CD8-positive, alpha-beta memory T cell (primary cell): ENCODE data around the gene ADAMTS7. TPM values are rescaled to one million over a fixed set of nuclear protein-coding genes. Genes with fewer than 3 reads are reported as not detected.
"Not testable (repeated sequence)": the region's sequence is repeated elsewhere in the genome, so short reads cannot be mapped to it uniquely, and the experiment has no call there.

ENCODE experiments used
- CTCF ChIA-PET: fragments of 350-600 bp; sonication (Branson Sonifier 250); formaldehyde crosslinking; loops from one replicate; lab custom pipeline; 2021; ENCODE audit warnings: antibody characterized with exemption; lab: Charles Lee
- POLR2A ChIA-PET: fragments of 350-600 bp; sonication (Branson Sonifier 250); formaldehyde crosslinking; loops from one replicate; lab custom pipeline; 2021; ENCODE audit warnings: antibody characterized with exemption; lab: Charles Lee
- DNase-seq, 5 donors: peaks; one replicate each; pipeline versions ENCODE4 v3.0.0 to v3.0.0-alpha.2; 2020 to 2022; ENCODE audit warnings: mixed read lengths in 1 of 5
- H3K27ac ChIP-seq: one replicate; pipeline ENCODE4 v1.7.0; 2013; ENCODE audit warnings: low read depth, mild to moderate bottlenecking, low read length, moderate library complexity
- H3K27me3 ChIP-seq: 2 replicates; pipeline ENCODE4 v1.7.0; 2013; ENCODE audit warnings: low read length, mild to moderate bottlenecking; ENCODE audit not compliant: insufficient read depth, poor library complexity, severe bottlenecking
- H3K36me3 ChIP-seq: 2 replicates; pipeline ENCODE4 v1.7.0; 2013; ENCODE audit warnings: mild to moderate bottlenecking, low read length, moderate library complexity; ENCODE audit not compliant: insufficient read depth
- H3K4me1 ChIP-seq: 2 replicates; pipeline ENCODE4 v1.7.0; 2013; ENCODE audit warnings: mild to moderate bottlenecking, low read length, moderate library complexity; ENCODE audit not compliant: insufficient read depth
- H3K4me3 ChIP-seq: 2 replicates; pipeline ENCODE4 v1.7.0; 2013; ENCODE audit warnings: mild to moderate bottlenecking, low read length
- H3K9me3 ChIP-seq: 2 replicates; pipeline ENCODE4 v1.7.0; 2013; ENCODE audit warnings: mild to moderate bottlenecking, low read length
- H3K27ac Mint-ChIP-seq, 8 donors: one replicate each; pipeline ENCODE4 v1.8.0; 2020 to 2021; ENCODE audit warnings: mixed read lengths in 8 of 8, mild to moderate bottlenecking in 6 of 8, inconsistent platforms in 3 of 8, moderate library complexity in 3 of 8
- H3K27me3 Mint-ChIP-seq, 2 donors: one replicate each; pipeline ENCODE4 v1.8.0; 2020 to 2021; ENCODE audit warnings: mixed read lengths in 2 of 2, mild to moderate bottlenecking in 1 of 2, moderate library complexity in 1 of 2
- H3K36me3 Mint-ChIP-seq, 3 donors: one replicate each; pipeline ENCODE4 v1.8.0; 2020 to 2021; ENCODE audit warnings: mixed read lengths in 3 of 3, inconsistent platforms in 1 of 3, mild to moderate bottlenecking in 1 of 3
- H3K4me1 Mint-ChIP-seq, 3 donors: one replicate each; pipeline ENCODE4 v1.8.0; 2020 to 2021; ENCODE audit warnings: mixed read lengths in 3 of 3, inconsistent platforms in 1 of 3, mild to moderate bottlenecking in 1 of 3
- H3K4me3 Mint-ChIP-seq, 7 donors: one replicate each; pipeline ENCODE4 v1.8.0; 2020 to 2021; ENCODE audit warnings: mixed read lengths in 7 of 7, mild to moderate bottlenecking in 6 of 7, moderate library complexity in 4 of 7, inconsistent platforms in 2 of 7
- H3K9me3 Mint-ChIP-seq, 5 donors: one replicate each; pipeline ENCODE4 v1.8.0; 2020 to 2022; ENCODE audit warnings: mixed read lengths in 5 of 5, mild to moderate bottlenecking in 3 of 5, moderate library complexity in 2 of 5, inconsistent platforms in 1 of 5
- polyA plus RNA-seq: library from polyadenylated mRNA; unstranded; fragments of 300-500 nt; fragmentation: Illumina TruSeq; gene quantifications from one replicate; pipeline ENCODE4 v1.2.3, GENCODE V29; 2021
- total RNA-seq, 2 experiments: library from RNA; stranded (reverse); gene quantifications; one replicate each; pipeline ENCODE4 v1.2.3, GENCODE V29; 2021

Gene ADAMTS7
- total and polyA plus RNA-seq, 3 experiments from 2014 or later: 0.07 to 0.13 TPM; not detected in 1

DNA sequence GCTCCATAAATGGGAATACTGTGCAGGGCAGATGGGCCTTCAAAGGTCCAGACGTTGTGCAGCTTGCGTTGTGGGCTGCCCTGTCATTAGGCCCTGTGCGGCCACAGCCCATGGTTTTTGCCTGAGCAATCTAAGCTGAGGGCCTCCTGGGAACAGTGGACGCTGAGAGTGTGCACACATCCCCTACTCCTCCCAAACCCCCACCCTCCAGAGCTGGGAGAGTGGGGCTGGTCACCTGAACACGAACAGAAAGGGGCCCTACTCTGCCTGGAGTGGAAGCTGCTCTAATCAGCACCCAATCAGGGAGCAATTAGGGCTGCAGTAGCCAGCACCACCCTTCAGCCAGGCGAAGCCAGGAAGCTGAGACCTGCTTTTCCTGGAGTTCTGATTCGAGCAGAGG, 12.2 kb downstream of the ADAMTS7 start:
- H3K27ac Mint-ChIP-seq, H3K4me3 ChIP-seq, CTCF ChIA-PET, H3K9me3 Mint-ChIP-seq, H3K4me1 ChIP-seq, H3K4me3 Mint-ChIP-seq, H3K36me3 Mint-ChIP-seq, H3K27me3 Mint-ChIP-seq, H3K36me3 ChIP-seq, H3K9me3 ChIP-seq, H3K27me3 ChIP-seq, H3K4me1 Mint-ChIP-seq, DNase-seq, POLR2A ChIA-PET, H3K27ac ChIP-seq: not testable (repeated sequence)

DNA sequence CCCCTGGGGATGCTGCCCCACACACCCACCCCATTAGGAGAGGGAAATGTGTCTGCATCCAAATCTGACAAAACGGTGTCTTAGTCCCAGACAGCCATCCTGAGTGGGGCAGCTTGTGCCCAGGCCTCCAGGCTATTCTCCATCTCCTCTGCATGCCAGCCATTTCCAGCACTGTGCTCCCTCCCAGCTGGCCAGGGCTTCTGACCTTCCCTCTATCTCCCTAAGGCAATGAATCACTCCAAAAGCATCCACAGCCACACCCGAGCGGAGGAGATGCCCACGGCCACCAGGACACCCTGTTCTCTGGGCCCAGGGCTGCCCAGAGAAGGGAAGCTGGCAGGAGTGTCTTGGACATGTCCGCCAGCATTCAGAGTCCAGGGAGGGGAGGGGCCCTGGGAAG, 12.9 kb downstream of the ADAMTS7 start:
- H3K4me1 Mint-ChIP-seq, H3K27me3 ChIP-seq, H3K27ac ChIP-seq, DNase-seq, H3K4me3 Mint-ChIP-seq, H3K27me3 Mint-ChIP-seq, H3K9me3 Mint-ChIP-seq, H3K36me3 ChIP-seq, H3K4me3 ChIP-seq, H3K36me3 Mint-ChIP-seq, H3K9me3 ChIP-seq, H3K4me1 ChIP-seq, POLR2A ChIA-PET, CTCF ChIA-PET: not testable (repeated sequence)
- peak overlapping the region in 1 of 8 donors; percentile 70 for H3K27ac Mint-ChIP-seq

DNA sequence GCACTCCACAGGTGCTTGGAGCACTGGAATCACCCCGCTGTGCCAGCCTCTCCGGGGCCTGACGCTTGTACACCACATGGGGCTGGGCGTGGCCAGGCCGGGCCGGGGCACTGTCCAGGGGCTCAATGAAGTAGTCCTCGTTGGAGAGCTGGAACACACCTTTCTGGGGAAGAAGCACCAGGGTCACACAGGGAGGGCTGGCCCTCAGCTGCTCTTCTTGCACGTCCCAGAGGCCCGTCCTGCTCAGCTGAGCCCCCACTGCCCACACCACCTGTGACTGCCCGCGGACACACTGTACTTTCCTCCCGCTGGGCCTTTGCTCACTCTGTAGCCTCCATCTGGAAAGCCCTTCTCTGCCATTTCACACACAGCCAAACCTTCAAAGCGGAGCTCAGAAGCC, 13.3 kb downstream of the ADAMTS7 start:
- ChIA-PET POLR2A (no interaction called here), CTCF (no interaction called here)
- no peaks in the 10 kb centered on the region for H3K36me3 Mint-ChIP-seq
- no peaks in the 10 kb centered on the region for H3K9me3 Mint-ChIP-seq
- H3K4me3 Mint-ChIP-seq: no peak overlapping the region
- Histone ChIP-seq H3K4me3 (no peak overlapping the region), H3K9me3 (no peaks in the 10 kb centered on the region), H3K36me3 (no peaks in the 10 kb centered on the region), H3K27me3 (no peaks in the 10 kb centered on the region), H3K27ac (no peak overlapping the region), H3K4me1 (no peaks in the 10 kb centered on the region)
- H3K27me3 Mint-ChIP-seq: peaks cover 0 to 4% of the 10 kb centered on the region in 2 donors
- no peaks in the 10 kb centered on the region for H3K4me1 Mint-ChIP-seq
- no peak for DNase-seq
- H3K27ac Mint-ChIP-seq: no peak overlapping the region

GRCh38 chr15:78796510-78796909, 14.8 kb downstream of the ADAMTS7 start:
- Mint-ChIP-seq H3K27me3 (peaks cover 0 to 4% of the 10 kb centered on the region in 2 donors), H3K4me1 (no peaks in the 10 kb centered on the region), H3K4me3 (no peak overlapping the region), H3K36me3 (no peaks in the 10 kb centered on the region), H3K27ac (no peak overlapping the region), H3K9me3 (no peaks in the 10 kb centered on the region)
- Histone ChIP-seq H3K27me3 (no peaks in the 10 kb centered on the region), H3K9me3 (no peaks in the 10 kb centered on the region), H3K4me1 (no peaks in the 10 kb centered on the region), H3K36me3 (no peaks in the 10 kb centered on the region), H3K27ac (no peak overlapping the region), H3K4me3 (no peak overlapping the region)
- CTCF ChIA-PET: interaction anchor here (0.8 kb wide), 1 partner anchor 10 kb away, joined by 3 read pairs; no protein-coding TSS in a partner anchor
- POLR2A ChIA-PET: no interaction called here
- DNase-seq: no peak

DNA sequence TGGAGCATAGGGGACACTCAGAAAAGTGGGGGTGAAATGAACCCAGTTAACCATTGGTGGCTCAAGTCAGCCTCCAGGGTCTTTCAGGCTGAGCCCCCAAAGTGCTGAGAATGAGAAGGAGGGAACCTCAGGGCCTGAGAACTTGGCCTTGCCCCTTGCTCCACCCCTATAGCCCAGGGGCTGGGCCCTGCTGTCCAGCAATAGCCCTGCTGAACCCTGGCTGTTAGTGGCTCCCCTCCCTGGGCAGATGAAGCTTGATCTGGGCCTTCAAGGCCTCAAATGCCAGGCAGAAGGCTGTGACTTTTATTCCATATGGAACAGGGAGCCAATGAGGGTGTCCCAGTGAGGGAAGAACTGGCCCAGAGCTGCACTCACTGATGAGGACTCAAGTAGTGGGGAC, 16.2 kb downstream of the ADAMTS7 start:
- H3K4me1 ChIP-seq: no peaks in the 10 kb centered on the region
- no peaks in the 10 kb centered on the region for H3K27me3 ChIP-seq
- no peak overlapping the region for H3K27ac ChIP-seq
- Mint-ChIP-seq H3K36me3 (no peaks in the 10 kb centered on the region), H3K27me3 (peaks cover 0 to 2% of the 10 kb centered on the region in 2 donors), H3K4me3 (no peak overlapping the region), H3K9me3 (no peaks in the 10 kb centered on the region), H3K27ac (no peak overlapping the region), H3K4me1 (no peaks in the 10 kb centered on the region)
- POLR2A ChIA-PET: no interaction called here
- no peak for DNase-seq
- H3K36me3 ChIP-seq: no peaks in the 10 kb centered on the region
- no peak overlapping the region for H3K4me3 ChIP-seq
- CTCF ChIA-PET: no interaction called here
- H3K9me3 ChIP-seq: no peaks in the 10 kb centered on the region

- CTCF ChIA-PET, H3K9me3 ChIP-seq, H3K4me1 ChIP-seq, H3K9me3 Mint-ChIP-seq, POLR2A ChIA-PET, H3K27ac ChIP-seq, H3K36me3 ChIP-seq, H3K27me3 Mint-ChIP-seq, H3K27me3 ChIP-seq, H3K36me3 Mint-ChIP-seq, H3K4me3 ChIP-seq, H3K4me3 Mint-ChIP-seq, DNase-seq, H3K4me1 Mint-ChIP-seq: not testable (repeated sequence)
- H3K27ac Mint-ChIP-seq: peak overlapping the region in 1 of 8 donors; percentile 77
Observed at GRCh38 chr15:78794446-78794845, 16.8 kb downstream of the ADAMTS7 start.

DNA sequence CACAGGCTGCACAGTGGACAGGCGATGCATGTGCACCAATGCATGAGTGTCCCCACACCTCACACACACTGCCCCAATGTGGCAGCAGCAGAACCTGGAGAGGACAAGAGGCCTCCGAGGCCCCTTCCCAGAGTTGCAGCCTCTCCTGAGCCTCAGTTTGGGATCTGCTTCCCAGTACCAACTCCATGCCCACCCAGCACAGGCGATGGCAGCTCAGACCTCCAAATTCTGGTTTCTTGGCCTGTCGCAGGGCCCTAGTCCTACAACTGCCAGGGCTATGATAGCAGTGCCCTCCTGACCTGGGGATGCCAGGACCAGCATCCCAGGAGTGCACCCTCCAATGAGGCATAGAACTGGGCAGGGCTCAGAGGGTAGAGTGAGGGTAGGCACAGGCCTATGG, 19.9 kb downstream of the ADAMTS7 start:
- Mint-ChIP-seq H3K4me3 (no peak overlapping the region), H3K4me1 (no peaks in the 10 kb centered on the region), H3K27ac (no peak overlapping the region), H3K27me3 (peaks cover 0 to 2% of the 10 kb centered on the region in 2 donors), H3K36me3 (no peaks in the 10 kb centered on the region), H3K9me3 (no peaks in the 10 kb centered on the region)
- CTCF ChIA-PET: no interaction called here
- Histone ChIP-seq H3K27me3 (no peaks in the 10 kb centered on the region), H3K9me3 (no peaks in the 10 kb centered on the region), H3K4me3 (no peak overlapping the region), H3K36me3 (no peaks in the 10 kb centered on the region), H3K4me1 (no peaks in the 10 kb centered on the region), H3K27ac (no peak overlapping the region)
- POLR2A ChIA-PET: no interaction called here
- no peak for DNase-seq

DNA sequence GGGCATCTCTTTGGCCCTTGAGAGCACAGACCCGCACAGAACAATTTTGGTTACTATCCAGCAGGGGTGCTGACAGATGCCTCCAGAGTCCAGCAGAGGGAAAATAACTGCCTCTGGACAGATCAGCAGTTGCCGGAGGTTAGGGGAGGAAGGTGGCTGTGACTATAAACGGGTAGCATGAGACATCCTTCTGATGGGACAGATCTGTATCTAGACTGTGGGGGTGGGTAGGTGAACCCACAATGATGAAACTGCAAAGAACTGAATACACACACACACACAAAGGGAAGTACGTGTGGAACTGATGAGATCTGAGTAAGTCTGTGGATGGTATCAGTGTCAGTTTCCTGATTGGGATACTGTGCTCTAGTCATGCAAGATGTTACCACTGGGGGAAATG, 21.2 kb downstream of the ADAMTS7 start:
- Histone ChIP-seq H3K27me3 (no peaks in the 10 kb centered on the region), H3K9me3 (no peaks in the 10 kb centered on the region), H3K4me1 (no peaks in the 10 kb centered on the region), H3K36me3 (no peaks in the 10 kb centered on the region), H3K27ac (no peak overlapping the region), H3K4me3 (no peak overlapping the region)
- DNase-seq: no peak
- ChIA-PET POLR2A (no interaction called here), CTCF (no interaction called here)
- H3K4me1 Mint-ChIP-seq: no peaks in the 10 kb centered on the region
- peaks cover 0 to under 1% (median 0%) of the 10 kb centered on the region in 3 donors for H3K36me3 Mint-ChIP-seq
- peaks cover 0 to 2% of the 10 kb centered on the region in 2 donors for H3K27me3 Mint-ChIP-seq
- H3K27ac Mint-ChIP-seq: no peak overlapping the region
- H3K9me3 Mint-ChIP-seq: peaks cover 0 to 1% (median 0%) of the 10 kb centered on the region in 5 donors
- H3K4me3 Mint-ChIP-seq: no peak overlapping the region

DNA sequence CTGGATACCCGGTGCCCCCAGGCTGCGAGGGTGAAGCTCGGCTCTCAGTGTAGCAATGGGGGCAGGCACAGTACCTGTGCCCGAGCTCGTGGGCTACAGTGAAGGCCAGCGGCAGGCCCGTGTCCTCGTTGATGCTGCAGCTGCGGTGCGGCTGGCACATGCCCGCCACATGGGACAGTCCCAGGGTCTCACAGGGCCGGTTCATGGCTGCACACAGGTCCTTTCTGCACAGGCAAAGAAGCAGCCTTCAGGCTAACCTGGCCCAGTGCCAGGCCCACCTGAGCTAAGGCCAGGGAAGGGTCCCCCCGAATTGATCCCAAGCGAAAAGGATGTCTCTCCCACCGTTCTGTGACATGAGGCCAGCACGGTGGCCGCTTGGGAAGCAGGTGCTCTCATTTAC, 21.6 kb downstream of the ADAMTS7 start:
- CTCF ChIA-PET: no interaction called here
- Mint-ChIP-seq H3K36me3 (peaks cover 0 to 2% (median 0%) of the 10 kb centered on the region in 3 donors), H3K4me1 (no peaks in the 10 kb centered on the region), H3K27ac (no peak overlapping the region), H3K4me3 (no peak overlapping the region), H3K9me3 (peaks cover 0 to 5% (median 1%) of the 10 kb centered on the region in 5 donors), H3K27me3 (peaks cover 2 to 3% of the 10 kb centered on the region in 2 donors)
- Histone ChIP-seq H3K27me3 (no peaks in the 10 kb centered on the region), H3K36me3 (no peaks in the 10 kb centered on the region), H3K27ac (no peak overlapping the region), H3K4me1 (no peaks in the 10 kb centered on the region), H3K9me3 (no peaks in the 10 kb centered on the region), H3K4me3 (no peak overlapping the region)
- POLR2A ChIA-PET: no interaction called here
- DNase-seq: no peak
